GM23248 (cell line): ENCODE measurements around the gene ACTN4. TPM values are rescaled to one million over a fixed set of nuclear protein-coding genes. Genes with fewer than 3 reads are reported as not detected.
A peak's percentile ranks its signal among the peaks of the same experiment; 100 is the strongest.

Source experiments
- DNase-seq: peaks from one replicate; pipeline ENCODE4 v3.0.0-alpha.2; 2015
- H2AFZ ChIP-seq: fragments of 200-600 bp; sonication (generic); 2 replicates; pipeline ENCODE4 v1.6.1; 2016; ENCODE audit warnings: antibody characterized with exemption
- H3F3A ChIP-seq: fragments of 200-600 bp; sonication (generic); 2 replicates; pipeline ENCODE4 v1.6.1; 2016; ENCODE audit warnings: mild to moderate bottlenecking, antibody characterized with exemption, mixed run types; ENCODE audit not compliant: insufficient read depth
- H3K27ac ChIP-seq: fragments of 200-600 bp; sonication (generic); 2 replicates; pipeline ENCODE4 v1.5.1; 2016; ENCODE audit warnings: mild to moderate bottlenecking
- H3K27me3 ChIP-seq: fragments of 200-600 bp; sonication (generic); replicated peaks from 2 replicates; pipeline ENCODE4 v1.6.1; 2016; ENCODE audit warnings: mild to moderate bottlenecking; ENCODE audit not compliant: insufficient read depth
- H3K36me3 ChIP-seq: fragments of 200-600 bp; sonication (generic); 2 replicates; pipeline ENCODE4 v1.6.1; 2016; ENCODE audit warnings: low read depth, mild to moderate bottlenecking
- H3K4me1 ChIP-seq: fragments of 200-600 bp; sonication (generic); 2 replicates; pipeline ENCODE4 v1.6.1; 2016; ENCODE audit warnings: mild to moderate bottlenecking; ENCODE audit not compliant: insufficient read depth
- H3K4me2 ChIP-seq: fragments of 200-600 bp; sonication (generic); one replicate; pipeline ENCODE4 v1.6.1; 2016; ENCODE audit warnings: mild to moderate bottlenecking; ENCODE audit not compliant: unreplicated experiment
- H3K4me3 ChIP-seq: fragments of 200-600 bp; sonication (generic); 2 replicates; pipeline ENCODE4 v1.5.1; 2016; ENCODE audit warnings: mild to moderate bottlenecking
- H3K79me2 ChIP-seq: fragments of 200-600 bp; sonication (generic); 2 replicates; pipeline ENCODE4 v1.6.1; 2016; ENCODE audit warnings: mild to moderate bottlenecking; ENCODE audit not compliant: insufficient read depth
- H3K9ac ChIP-seq: fragments of 200-600 bp; sonication (generic); 2 replicates; pipeline ENCODE4 v1.6.1; 2016; ENCODE audit warnings: mild to moderate bottlenecking
- H3K9me2 ChIP-seq: fragments of 200-600 bp; sonication (generic); 2 replicates; pipeline ENCODE4 v1.6.1; 2016; ENCODE audit warnings: mixed run types, mild to moderate bottlenecking, moderate library complexity; ENCODE audit not compliant: insufficient read depth
- H3K9me3 ChIP-seq: fragments of 200-600 bp; sonication (generic); one replicate; pipeline ENCODE4 v1.6.1; 2017; ENCODE audit warnings: low read depth
- H4K20me1 ChIP-seq: fragments of 200-600 bp; sonication (generic); 2 replicates; pipeline ENCODE4 v1.6.0; 2016; ENCODE audit not compliant: insufficient read depth
- EZH2 ChIP-seq: fragments of 200-600 bp; sonication (generic); IDR thresholded peaks from 2 replicates; pipeline ENCODE4 v1.6.1; 2018; ENCODE audit warnings: antibody characterized with exemption, mild to moderate bottlenecking; ENCODE audit not compliant: insufficient read depth, poor library complexity, severe bottlenecking
- EZH2phosphoT487 ChIP-seq: fragments of 200-600 bp; sonication (generic); IDR thresholded peaks from 2 replicates; pipeline ENCODE4 v1.6.1; 2018; ENCODE audit warnings: antibody characterized with exemption, moderate library complexity, mild to moderate bottlenecking, low read depth; ENCODE audit not compliant: insufficient read depth
- WGBS, 2 experiments: methylation state at CpG; one replicate each; pipeline ENCODE4 v1.1.6; 2015 to 2017; ENCODE audit warnings: low lambda C conversion rate in 2 of 2, low coverage in 1 of 2; ENCODE audit errors: missing lambda C conversion rate in 2 of 2; 5-methylcytosine and 5-hydroxymethylcytosine counted together
- in situ Hi-C: fragments of 300-500 bp; cut with MboI; formaldehyde crosslinking; loops from 2 replicates; pipeline ENCODE4 v1.15.0; 2020
- polyA plus RNA-seq: library from polyadenylated mRNA; unstranded; fragments of >200 nt; fragmentation: Nextera tagmentation; extraction: Ambion mirVana; gene quantifications from 2 replicates; pipeline ENCODE4 v1.2.1, GENCODE V29; 2016
- total RNA-seq: library from RNA; depleted of rRNA; stranded (reverse); fragments of >200 nt; shearing (Covaris generic); gene quantifications from 2 replicates; pipeline ENCODE4 v1.2.3, GENCODE V29; 2014

The ACTN4 gene
- total and polyA plus RNA-seq, 2 experiments from 2014 or later, result 84.6 to 477 TPM

- Histone ChIP-seq H3K9me3 (no peaks in the 10 kb centered on the region), H3K36me3 (peaks cover 52% of the 10 kb centered on the region), H3F3A (peaks cover 17% of the 10 kb centered on the region; the same call in 1 of the 2 replicates), H3K9ac (no peak overlapping the region), H3K4me2 (no peak overlapping the region), H3K27me3 (no peaks in the 10 kb centered on the region), H4K20me1 (no peaks in the 10 kb centered on the region), H3K79me2 (peaks cover 85% of the 10 kb centered on the region), H3K4me1 (no peaks in the 10 kb centered on the region), H3K9me2 (no peaks in the 10 kb centered on the region), H3K4me3 (no peak overlapping the region), H2AFZ (no peak overlapping the region), H3K27ac (no peak overlapping the region)
- no peak for TF ChIP-seq EZH2
- TF ChIP-seq EZH2phosphoT487, result no peak
- in situ Hi-C loops, result no loop called here
- WGBS, 2 experiments, result 87 to 93% methylated on average over 8 to 11 of the region's 11 CpGs
- DNase-seq, result no peak
Measured at GRCh38 chr19:38717855-38718254, 70.4 kb downstream of the ACTN4 start.

DNA sequence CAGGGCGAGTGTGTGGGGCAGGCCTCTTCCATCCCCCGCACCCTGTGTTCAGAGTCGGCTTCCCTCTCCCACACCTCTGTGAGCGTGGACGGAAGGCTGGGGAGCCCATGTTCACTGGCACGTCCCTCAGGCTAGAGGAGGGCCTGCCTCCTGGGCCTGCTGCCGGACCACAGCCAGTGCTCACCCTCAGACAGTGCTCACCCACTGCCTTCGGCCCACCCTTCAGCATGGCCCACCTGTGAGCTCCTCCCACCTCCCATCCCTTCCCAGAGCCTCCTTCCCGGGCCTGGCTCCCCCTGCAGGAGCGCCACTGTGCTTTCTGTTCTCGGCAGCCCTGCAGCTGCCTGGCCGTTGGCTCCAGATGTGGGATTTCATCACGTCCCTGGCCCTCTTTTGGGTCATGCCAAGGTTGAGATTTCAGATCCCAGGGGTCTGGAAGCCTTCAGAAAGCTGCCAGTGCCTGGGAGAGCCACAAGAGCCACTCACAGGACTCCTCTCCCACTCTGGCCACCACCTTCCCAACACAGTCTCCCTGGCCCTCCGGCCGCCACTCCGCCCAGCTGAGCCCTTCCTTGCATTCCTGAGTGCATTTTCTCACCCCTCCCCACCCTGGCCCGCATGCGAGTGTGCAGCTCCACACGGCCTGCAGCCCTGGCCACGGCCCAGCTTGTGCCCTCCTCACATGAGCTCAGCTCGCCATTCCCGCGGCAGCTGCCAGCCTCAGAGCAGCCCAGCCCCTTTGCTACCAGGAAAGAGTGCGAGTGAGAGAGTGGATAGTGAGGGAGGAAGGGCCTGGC lies 71.5 kb downstream of the ACTN4 start:
- Histone ChIP-seq H3K9me2 (no peaks in the 10 kb centered on the region), H3K4me3 (no peak overlapping the region), H2AFZ (no peak overlapping the region), H3F3A (peaks cover 17% of the 10 kb centered on the region; the same call in 1 of the 2 replicates), H3K9ac (no peak overlapping the region), H3K79me2 (peaks cover 79% of the 10 kb centered on the region), H3K27ac (no peak overlapping the region), H3K36me3 (peaks cover 62% of the 10 kb centered on the region), H3K9me3 (no peaks in the 10 kb centered on the region), H3K4me2 (no peak overlapping the region), H3K4me1 (no peaks in the 10 kb centered on the region), H3K27me3 (no peaks in the 10 kb centered on the region), H4K20me1 (no peaks in the 10 kb centered on the region)
- peak; percentile 40 for DNase-seq
- no peak for TF ChIP-seq EZH2
- TF ChIP-seq EZH2phosphoT487, result no peak
- WGBS, 2 experiments, result 68 to 70% methylated on average over 21 to 24 of the region's 24 CpGs
- in situ Hi-C loops, result no loop called here

GRCh38 chr19:38719761-38720558 lies 72.5 kb downstream of the ACTN4 start:
- DNase-seq, result no peak
- Histone ChIP-seq H3K4me1 (no peaks in the 10 kb centered on the region), H3K9me3 (no peaks in the 10 kb centered on the region), H2AFZ (no peak overlapping the region), H3K4me3 (no peak overlapping the region), H3K36me3 (peaks cover 62% of the 10 kb centered on the region), H3K27ac (no peak overlapping the region), H3K9ac (no peak overlapping the region), H4K20me1 (no peaks in the 10 kb centered on the region), H3K79me2 (peaks cover 77% of the 10 kb centered on the region), H3F3A (peaks cover 12% of the 10 kb centered on the region; the same call in 1 of the 2 replicates), H3K9me2 (no peaks in the 10 kb centered on the region), H3K4me2 (no peak overlapping the region), H3K27me3 (no peaks in the 10 kb centered on the region)
- in situ Hi-C loops, result no loop called here
- no peak for TF ChIP-seq EZH2
- TF ChIP-seq EZH2phosphoT487, result no peak
- WGBS, 2 experiments, result 89% methylated on average over 20 to 24 of the region's 24 CpGs

DNA sequence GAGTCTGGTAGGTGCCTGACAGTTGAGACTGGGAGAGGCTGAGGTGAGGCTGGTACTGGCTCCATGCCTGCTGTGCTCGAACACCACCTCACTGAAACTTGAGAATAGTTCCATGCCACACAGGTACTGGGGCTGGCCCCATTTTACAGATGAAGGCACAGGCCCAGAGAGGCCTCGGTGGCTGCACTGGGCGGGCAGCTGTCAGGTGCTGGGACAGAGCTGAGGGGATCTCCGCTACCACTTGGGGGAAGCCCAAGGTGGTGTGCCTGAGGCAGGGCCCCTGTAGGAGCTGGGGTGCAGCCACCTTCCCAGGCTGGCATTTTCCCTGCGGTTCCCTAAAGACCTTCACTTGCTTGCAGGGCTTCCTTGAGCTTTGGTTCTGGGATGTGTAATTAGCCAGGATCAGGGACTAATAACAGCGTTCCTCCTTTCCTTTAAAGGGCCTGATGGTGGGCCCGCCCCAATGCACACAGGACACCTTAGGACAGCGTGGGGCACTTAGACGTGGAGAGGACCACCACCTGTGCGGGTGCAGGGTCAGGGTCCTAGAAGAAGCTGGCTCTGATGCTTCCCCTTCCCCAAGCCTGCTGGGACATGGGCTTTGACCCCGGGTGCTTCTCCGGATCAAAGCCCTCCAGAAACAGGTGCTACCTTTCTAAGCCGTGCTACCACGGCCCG lies 73.2 kb downstream of the ACTN4 start:
- 92 to 93% methylated on average over 15 of the region's 15 CpGs for WGBS, 2 experiments
- Histone ChIP-seq H3K36me3 (peaks cover 62% of the 10 kb centered on the region), H3K4me2 (no peak overlapping the region), H3K9ac (no peak overlapping the region), H2AFZ (no peak overlapping the region), H3K79me2 (peaks cover 74% of the 10 kb centered on the region), H3K27me3 (no peaks in the 10 kb centered on the region), H3K4me1 (no peaks in the 10 kb centered on the region), H3K9me2 (no peaks in the 10 kb centered on the region), H4K20me1 (no peaks in the 10 kb centered on the region), H3F3A (0 out of 2 replicates have a peak, but pooled peaks cover 5% of the 10 kb centered on the region), H3K9me3 (no peaks in the 10 kb centered on the region), H3K4me3 (no peak overlapping the region), H3K27ac (no peak overlapping the region)
- no peak for DNase-seq
- TF ChIP-seq EZH2phosphoT487, result no peak
- TF ChIP-seq EZH2, result no peak
- in situ Hi-C loops, result no loop called here
